OCI-LY7 (cell line): Measurements from ENCODE around the gene PIP5K1C. TPM values are rescaled to one million over a fixed set of nuclear protein-coding genes. Genes with fewer than 3 reads are reported as not detected.

Source experiments
- BruUV-seq: library from RNA; stranded (reverse); fragments of 400-500 nt; replicated peaks from 2 replicates; lab custom pipeline; 2021; lab: Mats Ljungman, UMichigan
- CTCF ChIA-PET: fragments of 300-600 bp; sonication (Branson Sonifier 250); formaldehyde crosslinking; loops from one replicate; lab custom pipeline; 2022; ENCODE audit warnings: antibody characterized with exemption; ENCODE audit not compliant: unreplicated experiment; lab: Charles Lee
- POLR2A ChIA-PET: fragments of 300-600 bp; sonication (Branson Sonifier 250); formaldehyde crosslinking; loops from one replicate; lab custom pipeline; 2022; ENCODE audit warnings: antibody characterized with exemption; lab: Charles Lee
- DNase-seq: peaks from one replicate; pipeline ENCODE4 v3.0.0-alpha.2; 2015; ENCODE audit warnings: low spot score
- H2AFZ ChIP-seq: fragments of 200-600 bp; sonication (generic), shearing (Covaris generic); 2 replicates; pipeline ENCODE4 v1.6.1; 2014; ENCODE audit warnings: mild to moderate bottlenecking, antibody characterized with exemption, low read length, moderate library complexity
- H3K27ac ChIP-seq: fragments of 200-600 bp; sonication (generic); 2 replicates; pipeline ENCODE4 v1.5.1; 2014; ENCODE audit warnings: mixed run types, low read depth, mild to moderate bottlenecking, moderate library complexity, low read length, inconsistent platforms; ENCODE audit not compliant: poor library complexity, severe bottlenecking
- H3K36me3 ChIP-seq: fragments of 200-600 bp; sonication (generic); 2 replicates; pipeline ENCODE4 v1.6.1; 2014; ENCODE audit warnings: mild to moderate bottlenecking, antibody characterized with exemption, low read length, moderate library complexity, mixed read lengths; ENCODE audit not compliant: insufficient read depth
- H3K4me1 ChIP-seq: fragments of 200-600 bp; sonication (generic); 2 replicates; pipeline ENCODE4 v1.5.1; 2014; ENCODE audit warnings: mild to moderate bottlenecking, low read length; ENCODE audit not compliant: insufficient read depth, poor library complexity, severe bottlenecking
- H3K4me2 ChIP-seq: fragments of 200-600 bp; sonication (generic); 2 replicates; pipeline ENCODE4 v1.6.1; 2014; ENCODE audit warnings: mild to moderate bottlenecking, low read length
- H3K4me3 ChIP-seq: fragments of 200-600 bp; sonication (generic); 2 replicates; pipeline ENCODE4 v1.5.1; 2014; ENCODE audit warnings: mild to moderate bottlenecking, low read depth, low read length; ENCODE audit not compliant: poor library complexity, severe bottlenecking
- H3K79me2 ChIP-seq: fragments of 200-600 bp; sonication (generic); 2 replicates; pipeline ENCODE4 v1.6.1; 2016; ENCODE audit warnings: low read depth, mild to moderate bottlenecking, low read length, moderate library complexity, mixed read lengths; ENCODE audit not compliant: insufficient read depth
- H3K9me2 ChIP-seq: fragments of 200-600 bp; sonication (generic); 2 replicates; pipeline ENCODE4 v1.6.1; 2016; ENCODE audit warnings: mild to moderate bottlenecking, low read length, mixed read lengths; ENCODE audit not compliant: insufficient read depth
- H3K9me3 ChIP-seq: fragments of 200-600 bp; sonication (generic); 2 replicates; pipeline ENCODE4 v1.6.1; 2014; ENCODE audit warnings: mild to moderate bottlenecking, mixed run types, low read length, mixed read lengths
- H4K20me1 ChIP-seq: fragments of 200-600 bp; sonication (generic); 2 replicates; pipeline ENCODE4 v1.6.1; 2014; ENCODE audit warnings: mild to moderate bottlenecking, antibody characterized with exemption, low read length, moderate library complexity, mixed read lengths; ENCODE audit not compliant: insufficient read depth
- EZH2phosphoT487 ChIP-seq: fragments of 200-600 bp; sonication (generic); IDR thresholded peaks from 2 replicates; pipeline ENCODE4 v1.6.1; 2018; ENCODE audit warnings: low read depth, borderline replicate concordance, mild to moderate bottlenecking, mixed run types, antibody characterized with exemption, low read length, moderate library complexity, mixed read lengths
- intact Hi-C: fragments of 100-400 bp; cut with micrococcal nuclease; formaldehyde crosslinking; loops from one replicate; pipeline ENCODE4 v1.10.0; 2022; ENCODE audit not compliant: unreplicated experiment
- total RNA-seq, 2 experiments: library from RNA; depleted of rRNA in 1 of 2; stranded (reverse); fragments of >200 nt in 1 of 2; shearing (Covaris generic) in 1 of 2; gene quantifications; 2 replicates each; pipeline ENCODE4 v1.2.3, GENCODE V29; 2014 to 2022
- TF ChIP-seq, protein P1 (sequence below): fragments of 200-600 bp; sonication (generic); conservative IDR thresholded peaks from 2 replicates; pipeline ENCODE4 v1.5.1; 2014; ENCODE audit warnings: mild to moderate bottlenecking, antibody characterized with exemption, low read length, moderate library complexity, mixed read lengths

The PIP5K1C gene
- total RNA-seq, 2 experiments from 2014 or later = 7.6 to 15.1 TPM

DNA sequence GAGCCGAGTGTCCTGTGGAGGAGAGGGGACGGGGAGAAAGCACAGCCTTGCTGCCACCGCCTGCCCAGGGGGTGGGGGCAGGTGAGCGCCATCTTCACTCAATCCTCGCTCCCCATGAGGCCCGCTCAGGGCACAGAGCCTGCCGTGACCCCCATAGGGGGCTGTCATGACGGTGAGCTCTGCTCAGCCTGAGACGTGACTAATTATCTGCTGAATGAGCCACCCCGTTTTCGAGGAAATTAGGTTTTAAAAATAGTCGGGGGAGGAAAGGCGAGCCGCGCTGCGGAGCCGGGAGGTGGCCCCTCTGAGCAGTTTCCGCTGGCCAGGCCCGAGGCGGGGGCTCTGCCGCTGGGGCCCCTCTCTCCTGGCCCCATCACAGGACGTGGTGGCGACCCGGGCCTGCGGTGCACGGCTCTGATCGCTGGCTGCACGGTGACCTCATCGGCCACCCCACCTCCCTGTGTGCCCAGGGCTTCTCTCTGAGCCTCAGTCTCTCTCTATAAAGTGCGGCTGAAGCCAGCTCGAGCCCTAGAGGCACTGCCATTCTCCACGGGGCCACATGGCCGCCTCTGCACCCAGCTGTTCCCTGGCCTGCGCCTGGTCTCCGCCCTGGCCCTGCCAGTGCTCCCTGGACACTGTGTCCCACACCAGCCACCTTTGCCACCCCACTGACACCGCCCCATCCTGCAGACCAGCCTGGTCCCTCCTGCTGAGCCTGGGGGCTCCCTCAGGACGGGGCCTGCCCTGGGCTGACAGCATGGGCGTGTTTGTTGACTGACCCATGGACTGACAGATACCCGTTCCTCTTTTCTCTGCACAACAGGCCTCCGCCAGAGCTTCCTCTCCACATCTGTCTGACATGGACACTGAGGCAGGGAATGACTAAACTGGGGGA is 28.3 kb downstream of the PIP5K1C start:
- no peak overlapping the region for H2AFZ ChIP-seq
- DNase-seq = no peak

GRCh38 chr19:3670796-3671679 is 29.2 kb downstream of the PIP5K1C start:
- H3K4me3 ChIP-seq = no peak overlapping the region
- H3K36me3 ChIP-seq = no peaks in the 10 kb centered on the region
- ChIA-PET POLR2A (no interaction called here), CTCF (no interaction called here)
- TF ChIP-seq, protein P1, sequence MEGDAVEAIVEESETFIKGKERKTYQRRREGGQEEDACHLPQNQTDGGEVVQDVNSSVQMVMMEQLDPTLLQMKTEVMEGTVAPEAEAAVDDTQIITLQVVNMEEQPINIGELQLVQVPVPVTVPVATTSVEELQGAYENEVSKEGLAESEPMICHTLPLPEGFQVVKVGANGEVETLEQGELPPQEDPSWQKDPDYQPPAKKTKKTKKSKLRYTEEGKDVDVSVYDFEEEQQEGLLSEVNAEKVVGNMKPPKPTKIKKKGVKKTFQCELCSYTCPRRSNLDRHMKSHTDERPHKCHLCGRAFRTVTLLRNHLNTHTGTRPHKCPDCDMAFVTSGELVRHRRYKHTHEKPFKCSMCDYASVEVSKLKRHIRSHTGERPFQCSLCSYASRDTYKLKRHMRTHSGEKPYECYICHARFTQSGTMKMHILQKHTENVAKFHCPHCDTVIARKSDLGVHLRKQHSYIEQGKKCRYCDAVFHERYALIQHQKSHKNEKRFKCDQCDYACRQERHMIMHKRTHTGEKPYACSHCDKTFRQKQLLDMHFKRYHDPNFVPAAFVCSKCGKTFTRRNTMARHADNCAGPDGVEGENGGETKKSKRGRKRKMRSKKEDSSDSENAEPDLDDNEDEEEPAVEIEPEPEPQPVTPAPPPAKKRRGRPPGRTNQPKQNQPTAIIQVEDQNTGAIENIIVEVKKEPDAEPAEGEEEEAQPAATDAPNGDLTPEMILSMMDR = no peak
- TF ChIP-seq EZH2phosphoT487 = no peak
- no peaks in the 10 kb centered on the region for H3K79me2 ChIP-seq
- DNase-seq = no peak
- no peak overlapping the region for H2AFZ ChIP-seq
- peaks cover 12% of the 10 kb centered on the region for H3K4me1 ChIP-seq
- BruUV-seq = no TSS peak
- H3K9me2 ChIP-seq = no peaks in the 10 kb centered on the region
- intact Hi-C loops = no loop called here
- no peaks in the 10 kb centered on the region for H3K9me3 ChIP-seq
- 0 out of 2 replicates have a peak, but pooled peaks cover 4% of the 10 kb centered on the region for H4K20me1 ChIP-seq
- H3K4me2 ChIP-seq = no peak overlapping the region
- H3K27ac ChIP-seq = no peak overlapping the region

More for the DNA sequence above, 28.3 kb downstream of the PIP5K1C start:
- Histone ChIP-seq H3K27ac (no peak overlapping the region), H3K36me3 (no peaks in the 10 kb centered on the region), H3K4me2 (no peak overlapping the region), H3K4me3 (no peak overlapping the region), H3K79me2 (no peaks in the 10 kb centered on the region), H3K9me3 (no peaks in the 10 kb centered on the region), H3K9me2 (no peaks in the 10 kb centered on the region), H4K20me1 (0 out of 2 replicates have a peak, but pooled peaks cover 4% of the 10 kb centered on the region), H3K4me1 (peaks cover 9% of the 10 kb centered on the region)
- ChIA-PET POLR2A (no interaction called here), CTCF (no interaction called here)
- no TSS peak for BruUV-seq
- TF ChIP-seq, protein P1 = no peak
- TF ChIP-seq EZH2phosphoT487 = no peak
- intact Hi-C loops = no loop called here
